PC-3 (cell line): ENCODE results near the gene TPO.

Experiments
- EZH2 ChIP-seq: fragments of 300-600 bp; sonication (generic); IDR thresholded peaks from one replicate; pipeline ENCODE4 v1.6.1; 2017; ENCODE audit warnings: antibody characterized with exemption, mild to moderate bottlenecking, low read length; ENCODE audit not compliant: unreplicated experiment
- TF ChIP-seq, protein P1 (sequence below): fragments of 300-600 bp; sonication (generic); conservative IDR thresholded peaks from 2 replicates; pipeline ENCODE4 v1.5.1; 2017; ENCODE audit warnings: antibody characterized with exemption, low read depth, mild to moderate bottlenecking, low read length

DNA sequence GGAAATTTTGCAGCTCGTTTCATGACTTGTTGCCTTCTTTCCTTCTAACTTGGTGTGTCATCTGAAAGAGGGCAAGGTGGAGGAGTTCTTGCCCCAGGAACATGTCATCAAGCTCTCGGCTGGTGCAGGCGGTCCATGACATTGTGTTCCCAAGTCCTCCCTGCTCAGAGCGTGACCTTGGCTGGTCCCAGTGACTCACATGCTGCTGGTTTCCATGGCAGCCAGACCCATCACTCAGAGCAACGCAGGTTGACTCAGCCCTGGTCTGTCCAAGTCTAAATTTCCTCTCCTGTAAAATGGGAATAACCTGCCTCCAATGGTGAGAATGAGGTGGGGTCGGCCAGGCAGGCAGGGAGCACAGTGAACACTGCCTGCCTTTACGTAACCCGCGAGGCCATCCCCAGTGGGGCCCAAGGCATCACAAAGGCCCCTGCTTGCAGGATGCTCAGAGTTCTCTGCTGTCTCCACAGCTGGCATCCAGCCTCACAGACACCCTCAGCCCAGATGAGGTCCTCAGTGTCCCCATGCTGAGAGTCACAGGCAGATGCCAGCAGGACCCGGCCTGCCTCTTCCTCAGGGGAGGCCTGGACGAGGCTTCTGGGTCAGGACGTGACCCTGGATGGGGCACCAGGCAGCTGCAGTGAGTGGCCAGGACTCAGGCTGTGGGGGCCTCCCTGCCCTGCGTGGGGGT, 143.7 kb downstream of the TPO start:
- TF ChIP-seq, protein P1, sequence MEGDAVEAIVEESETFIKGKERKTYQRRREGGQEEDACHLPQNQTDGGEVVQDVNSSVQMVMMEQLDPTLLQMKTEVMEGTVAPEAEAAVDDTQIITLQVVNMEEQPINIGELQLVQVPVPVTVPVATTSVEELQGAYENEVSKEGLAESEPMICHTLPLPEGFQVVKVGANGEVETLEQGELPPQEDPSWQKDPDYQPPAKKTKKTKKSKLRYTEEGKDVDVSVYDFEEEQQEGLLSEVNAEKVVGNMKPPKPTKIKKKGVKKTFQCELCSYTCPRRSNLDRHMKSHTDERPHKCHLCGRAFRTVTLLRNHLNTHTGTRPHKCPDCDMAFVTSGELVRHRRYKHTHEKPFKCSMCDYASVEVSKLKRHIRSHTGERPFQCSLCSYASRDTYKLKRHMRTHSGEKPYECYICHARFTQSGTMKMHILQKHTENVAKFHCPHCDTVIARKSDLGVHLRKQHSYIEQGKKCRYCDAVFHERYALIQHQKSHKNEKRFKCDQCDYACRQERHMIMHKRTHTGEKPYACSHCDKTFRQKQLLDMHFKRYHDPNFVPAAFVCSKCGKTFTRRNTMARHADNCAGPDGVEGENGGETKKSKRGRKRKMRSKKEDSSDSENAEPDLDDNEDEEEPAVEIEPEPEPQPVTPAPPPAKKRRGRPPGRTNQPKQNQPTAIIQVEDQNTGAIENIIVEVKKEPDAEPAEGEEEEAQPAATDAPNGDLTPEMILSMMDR: no peak
- TF ChIP-seq EZH2: no peak
